Measurements from ENCODE around the gene SUSD5.

- no peak for TF ChIP-seq ZNF124 (CRISPR knock-in tag; IDR thresholded peaks at IDR 0.05)
- TF ChIP-seq ZNF558 (CRISPR knock-in tag; IDR thresholded peaks at IDR 0.05; ENCODE audit: borderline replicate concordance): no peak
- no peak for TF ChIP-seq ZNF7 (CRISPR knock-in tag; IDR thresholded peaks at IDR 0.05)
- TF ChIP-seq TCF12 (IDR thresholded peaks at IDR 0.05): no peak
- TF ChIP-seq TCF12 (CRISPR knock-in tag; IDR thresholded peaks at IDR 0.05): no peak
- TF ChIP-seq PBX3 (CRISPR knock-in tag; IDR thresholded peaks at IDR 0.05; ENCODE audit: borderline replicate concordance): no peak
- TF ChIP-seq HCFC1 (IDR thresholded peaks at IDR 0.05; ENCODE audit: low read depth, low read length): no peak
- no peak for TF ChIP-seq PBX2 (CRISPR knock-in tag; IDR thresholded peaks at IDR 0.05)
- TF ChIP-seq ZFP1 (CRISPR knock-in tag; IDR thresholded peaks at IDR 0.05): no peak
- TF ChIP-seq, protein P1, sequence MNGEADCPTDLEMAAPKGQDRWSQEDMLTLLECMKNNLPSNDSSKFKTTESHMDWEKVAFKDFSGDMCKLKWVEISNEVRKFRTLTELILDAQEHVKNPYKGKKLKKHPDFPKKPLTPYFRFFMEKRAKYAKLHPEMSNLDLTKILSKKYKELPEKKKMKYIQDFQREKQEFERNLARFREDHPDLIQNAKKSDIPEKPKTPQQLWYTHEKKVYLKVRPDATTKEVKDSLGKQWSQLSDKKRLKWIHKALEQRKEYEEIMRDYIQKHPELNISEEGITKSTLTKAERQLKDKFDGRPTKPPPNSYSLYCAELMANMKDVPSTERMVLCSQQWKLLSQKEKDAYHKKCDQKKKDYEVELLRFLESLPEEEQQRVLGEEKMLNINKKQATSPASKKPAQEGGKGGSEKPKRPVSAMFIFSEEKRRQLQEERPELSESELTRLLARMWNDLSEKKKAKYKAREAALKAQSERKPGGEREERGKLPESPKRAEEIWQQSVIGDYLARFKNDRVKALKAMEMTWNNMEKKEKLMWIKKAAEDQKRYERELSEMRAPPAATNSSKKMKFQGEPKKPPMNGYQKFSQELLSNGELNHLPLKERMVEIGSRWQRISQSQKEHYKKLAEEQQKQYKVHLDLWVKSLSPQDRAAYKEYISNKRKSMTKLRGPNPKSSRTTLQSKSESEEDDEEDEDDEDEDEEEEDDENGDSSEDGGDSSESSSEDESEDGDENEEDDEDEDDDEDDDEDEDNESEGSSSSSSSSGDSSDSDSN (CRISPR knock-in tag; IDR thresholded peaks at IDR 0.05): no peak
- no peak for TF ChIP-seq ZSCAN29 (CRISPR knock-in tag; conservative IDR thresholded peaks at IDR 0.05)
These were observed 22.1 kb downstream of the SUSD5 start for GRCh38 chr3:33196538-33196937.
